Peyer's patch (tissue), 4 donors: Measurements from ENCODE around the gene ROBO1.

Experiments
- POLR2A ChIP-seq, 2 donors: fragments of 450-650 bp; IDR thresholded peaks; one replicate each; pipeline ENCODE4 v1.5.1; 2017; ENCODE audit warnings: antibody characterized with exemption in 2 of 2, mild to moderate bottlenecking in 2 of 2, moderate library complexity in 2 of 2
- TF ChIP-seq, protein P1 (sequence below), 6 experiments: fragments of 450-650 bp in 4 of 6; fragments of 200-600 bp in 2 of 6; sonication (generic) in 1 of 6; IDR thresholded peaks; one replicate each; pipeline ENCODE4 v1.5.1; 2017 to 2019; ENCODE audit warnings: antibody characterized with exemption in 6 of 6, mild to moderate bottlenecking in 3 of 6, moderate library complexity in 1 of 6

DNA sequence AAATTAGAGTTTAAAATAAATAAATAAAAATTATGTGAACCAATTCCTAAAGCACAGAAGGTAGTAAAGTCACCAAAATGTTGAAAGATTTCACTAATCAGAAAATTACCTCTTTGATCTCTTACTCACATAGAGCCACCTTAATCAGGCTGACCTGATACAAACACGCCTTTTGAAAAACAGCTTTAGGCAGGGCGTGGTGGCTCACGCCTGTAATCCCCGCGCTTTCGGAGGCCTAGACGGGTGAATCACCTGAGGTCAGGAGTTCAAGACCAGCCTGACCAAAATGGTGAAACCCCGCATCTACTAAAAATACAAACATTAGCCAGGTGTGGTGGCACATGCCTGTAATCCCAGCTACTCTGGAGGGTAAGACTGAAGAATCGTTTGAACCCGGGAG lies 1197.3 kb downstream of the ROBO1 start:
- TF ChIP-seq, protein P1, sequence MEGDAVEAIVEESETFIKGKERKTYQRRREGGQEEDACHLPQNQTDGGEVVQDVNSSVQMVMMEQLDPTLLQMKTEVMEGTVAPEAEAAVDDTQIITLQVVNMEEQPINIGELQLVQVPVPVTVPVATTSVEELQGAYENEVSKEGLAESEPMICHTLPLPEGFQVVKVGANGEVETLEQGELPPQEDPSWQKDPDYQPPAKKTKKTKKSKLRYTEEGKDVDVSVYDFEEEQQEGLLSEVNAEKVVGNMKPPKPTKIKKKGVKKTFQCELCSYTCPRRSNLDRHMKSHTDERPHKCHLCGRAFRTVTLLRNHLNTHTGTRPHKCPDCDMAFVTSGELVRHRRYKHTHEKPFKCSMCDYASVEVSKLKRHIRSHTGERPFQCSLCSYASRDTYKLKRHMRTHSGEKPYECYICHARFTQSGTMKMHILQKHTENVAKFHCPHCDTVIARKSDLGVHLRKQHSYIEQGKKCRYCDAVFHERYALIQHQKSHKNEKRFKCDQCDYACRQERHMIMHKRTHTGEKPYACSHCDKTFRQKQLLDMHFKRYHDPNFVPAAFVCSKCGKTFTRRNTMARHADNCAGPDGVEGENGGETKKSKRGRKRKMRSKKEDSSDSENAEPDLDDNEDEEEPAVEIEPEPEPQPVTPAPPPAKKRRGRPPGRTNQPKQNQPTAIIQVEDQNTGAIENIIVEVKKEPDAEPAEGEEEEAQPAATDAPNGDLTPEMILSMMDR (IDR thresholded peaks at IDR 0.05): no peak
- no peak for TF ChIP-seq POLR2A (IDR thresholded peaks at IDR 0.05)
